C4-2B (cell line): ENCODE results near the gene RBL2.
"Not testable (repeated sequence)": the region's sequence is repeated elsewhere in the genome, so short reads cannot be mapped to it uniquely, and the experiment has no call there.

Source experiments
- H3K27ac ChIP-seq: fragments of 450-650 bp; 2 replicates; pipeline ENCODE4 v1.5.1; 2017
- ZFX ChIP-seq: fragments of 450-650 bp; IDR thresholded peaks from 2 replicates; pipeline ENCODE4 v1.6.1; 2017
- TF ChIP-seq, protein P1 (sequence below): fragments of 450-650 bp; conservative IDR thresholded peaks from 2 replicates; pipeline ENCODE4 v1.5.1; 2017; ENCODE audit warnings: mild to moderate bottlenecking

RBL2 gene, protein sequence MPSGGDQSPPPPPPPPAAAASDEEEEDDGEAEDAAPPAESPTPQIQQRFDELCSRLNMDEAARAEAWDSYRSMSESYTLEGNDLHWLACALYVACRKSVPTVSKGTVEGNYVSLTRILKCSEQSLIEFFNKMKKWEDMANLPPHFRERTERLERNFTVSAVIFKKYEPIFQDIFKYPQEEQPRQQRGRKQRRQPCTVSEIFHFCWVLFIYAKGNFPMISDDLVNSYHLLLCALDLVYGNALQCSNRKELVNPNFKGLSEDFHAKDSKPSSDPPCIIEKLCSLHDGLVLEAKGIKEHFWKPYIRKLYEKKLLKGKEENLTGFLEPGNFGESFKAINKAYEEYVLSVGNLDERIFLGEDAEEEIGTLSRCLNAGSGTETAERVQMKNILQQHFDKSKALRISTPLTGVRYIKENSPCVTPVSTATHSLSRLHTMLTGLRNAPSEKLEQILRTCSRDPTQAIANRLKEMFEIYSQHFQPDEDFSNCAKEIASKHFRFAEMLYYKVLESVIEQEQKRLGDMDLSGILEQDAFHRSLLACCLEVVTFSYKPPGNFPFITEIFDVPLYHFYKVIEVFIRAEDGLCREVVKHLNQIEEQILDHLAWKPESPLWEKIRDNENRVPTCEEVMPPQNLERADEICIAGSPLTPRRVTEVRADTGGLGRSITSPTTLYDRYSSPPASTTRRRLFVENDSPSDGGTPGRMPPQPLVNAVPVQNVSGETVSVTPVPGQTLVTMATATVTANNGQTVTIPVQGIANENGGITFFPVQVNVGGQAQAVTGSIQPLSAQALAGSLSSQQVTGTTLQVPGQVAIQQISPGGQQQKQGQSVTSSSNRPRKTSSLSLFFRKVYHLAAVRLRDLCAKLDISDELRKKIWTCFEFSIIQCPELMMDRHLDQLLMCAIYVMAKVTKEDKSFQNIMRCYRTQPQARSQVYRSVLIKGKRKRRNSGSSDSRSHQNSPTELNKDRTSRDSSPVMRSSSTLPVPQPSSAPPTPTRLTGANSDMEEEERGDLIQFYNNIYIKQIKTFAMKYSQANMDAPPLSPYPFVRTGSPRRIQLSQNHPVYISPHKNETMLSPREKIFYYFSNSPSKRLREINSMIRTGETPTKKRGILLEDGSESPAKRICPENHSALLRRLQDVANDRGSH

DNA sequence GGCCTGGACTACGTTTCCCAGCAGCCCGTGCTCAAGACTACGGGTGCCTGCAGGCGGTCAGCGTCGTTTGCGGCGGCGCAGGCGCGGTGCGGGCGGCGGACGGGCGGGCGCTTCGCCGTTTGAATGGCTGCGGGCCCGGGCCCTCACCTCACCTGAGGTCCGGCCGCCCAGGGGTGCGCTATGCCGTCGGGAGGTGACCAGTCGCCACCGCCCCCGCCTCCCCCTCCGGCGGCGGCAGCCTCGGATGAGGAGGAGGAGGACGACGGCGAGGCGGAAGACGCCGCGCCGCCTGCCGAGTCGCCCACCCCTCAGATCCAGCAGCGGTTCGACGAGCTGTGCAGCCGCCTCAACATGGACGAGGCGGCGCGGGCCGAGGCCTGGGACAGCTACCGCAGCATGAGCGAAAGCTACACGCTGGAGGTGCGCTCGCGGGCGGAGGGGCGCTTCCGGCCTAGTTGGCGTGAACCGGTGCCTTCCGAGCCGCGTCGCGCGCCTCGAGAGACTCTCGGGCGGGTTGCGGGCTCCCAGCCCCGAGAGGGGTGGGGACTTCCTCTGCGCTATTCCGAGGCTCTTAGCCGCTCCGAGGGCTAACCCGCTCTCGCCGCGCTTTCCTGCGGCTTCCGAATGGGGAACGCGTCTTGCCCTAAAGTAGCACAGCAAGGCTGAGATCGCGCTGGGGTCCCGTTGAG is at the start of gene RBL2:
Gene RBL2, plus strand, starts transcription at position 95 of the 689 bp plus-strand sequence. Its CDS starts 86 bp downstream, at position 181.
- H3K27ac ChIP-seq: peak within 1 kb of the TSS; percentile 97
- TF ChIP-seq, protein P1, sequence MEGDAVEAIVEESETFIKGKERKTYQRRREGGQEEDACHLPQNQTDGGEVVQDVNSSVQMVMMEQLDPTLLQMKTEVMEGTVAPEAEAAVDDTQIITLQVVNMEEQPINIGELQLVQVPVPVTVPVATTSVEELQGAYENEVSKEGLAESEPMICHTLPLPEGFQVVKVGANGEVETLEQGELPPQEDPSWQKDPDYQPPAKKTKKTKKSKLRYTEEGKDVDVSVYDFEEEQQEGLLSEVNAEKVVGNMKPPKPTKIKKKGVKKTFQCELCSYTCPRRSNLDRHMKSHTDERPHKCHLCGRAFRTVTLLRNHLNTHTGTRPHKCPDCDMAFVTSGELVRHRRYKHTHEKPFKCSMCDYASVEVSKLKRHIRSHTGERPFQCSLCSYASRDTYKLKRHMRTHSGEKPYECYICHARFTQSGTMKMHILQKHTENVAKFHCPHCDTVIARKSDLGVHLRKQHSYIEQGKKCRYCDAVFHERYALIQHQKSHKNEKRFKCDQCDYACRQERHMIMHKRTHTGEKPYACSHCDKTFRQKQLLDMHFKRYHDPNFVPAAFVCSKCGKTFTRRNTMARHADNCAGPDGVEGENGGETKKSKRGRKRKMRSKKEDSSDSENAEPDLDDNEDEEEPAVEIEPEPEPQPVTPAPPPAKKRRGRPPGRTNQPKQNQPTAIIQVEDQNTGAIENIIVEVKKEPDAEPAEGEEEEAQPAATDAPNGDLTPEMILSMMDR: no peak
- TF ChIP-seq ZFX: peak; percentile 89

DNA sequence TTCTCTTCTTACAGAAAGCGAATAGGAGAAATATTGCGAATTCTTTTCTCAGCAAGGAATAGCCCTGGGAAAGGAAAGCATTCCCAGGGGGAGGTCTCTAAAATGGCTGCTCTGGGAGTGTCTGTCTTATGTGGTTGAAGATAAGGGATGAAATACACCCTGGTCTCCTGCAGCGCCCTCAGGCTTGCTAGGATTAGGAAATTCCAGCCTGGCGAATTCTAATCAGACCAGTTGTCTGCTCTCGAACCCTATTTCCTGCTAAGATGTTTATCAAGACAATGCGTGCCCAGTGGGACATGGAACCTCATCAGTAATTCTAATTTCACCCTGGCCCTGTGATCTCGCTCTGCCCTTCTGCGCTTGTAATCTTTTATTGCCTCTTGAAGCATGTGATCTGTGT is 49.7 kb upstream of the RBL2 start:
- H3K27ac ChIP-seq: not testable (repeated sequence)

DNA sequence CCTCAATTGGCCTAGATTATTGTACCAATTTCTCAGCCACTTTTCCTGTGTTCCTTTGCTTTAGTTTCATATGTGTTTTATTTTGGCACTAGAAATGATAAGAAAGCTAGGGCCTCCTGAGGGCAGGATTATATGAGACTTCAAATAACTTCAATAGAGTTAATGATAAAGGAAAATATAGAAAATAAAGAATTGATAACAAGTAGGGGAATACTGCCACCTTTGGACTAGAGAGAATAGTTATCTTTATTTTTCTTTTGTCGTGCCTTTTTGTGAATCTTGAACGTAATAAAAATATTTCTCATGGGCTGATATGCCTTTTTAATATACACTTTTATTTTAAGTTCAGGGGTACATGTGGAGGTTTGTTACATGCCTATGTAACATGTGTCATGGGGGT is 29.3 kb upstream of the RBL2 start:
- no peak overlapping the region for H3K27ac ChIP-seq
- TF ChIP-seq, protein P1: peak; percentile 24
- no peak for TF ChIP-seq ZFX

DNA sequence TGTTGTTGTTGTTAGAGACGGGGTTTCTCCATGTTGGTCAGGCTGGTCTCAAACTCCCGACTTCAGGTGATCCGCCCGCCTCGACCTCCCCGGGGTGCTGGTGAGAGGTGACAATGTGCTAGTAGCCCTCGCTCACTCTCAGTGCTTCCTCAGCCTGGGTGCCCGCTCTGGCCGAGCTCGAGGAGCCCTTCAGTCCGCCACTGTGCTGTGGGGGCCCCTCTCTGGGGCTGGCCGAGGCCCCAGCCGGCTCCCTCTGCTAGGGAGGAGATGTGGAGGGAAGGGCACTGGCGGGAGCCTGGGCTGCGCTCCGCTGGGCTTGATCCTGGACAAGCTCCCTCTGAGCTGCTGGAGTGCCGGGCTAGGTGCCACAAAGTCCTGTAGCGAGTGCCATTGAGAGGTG is 21.7 kb upstream of the RBL2 start:
- TF ChIP-seq, protein P1: no peak
- TF ChIP-seq ZFX: no peak

DNA sequence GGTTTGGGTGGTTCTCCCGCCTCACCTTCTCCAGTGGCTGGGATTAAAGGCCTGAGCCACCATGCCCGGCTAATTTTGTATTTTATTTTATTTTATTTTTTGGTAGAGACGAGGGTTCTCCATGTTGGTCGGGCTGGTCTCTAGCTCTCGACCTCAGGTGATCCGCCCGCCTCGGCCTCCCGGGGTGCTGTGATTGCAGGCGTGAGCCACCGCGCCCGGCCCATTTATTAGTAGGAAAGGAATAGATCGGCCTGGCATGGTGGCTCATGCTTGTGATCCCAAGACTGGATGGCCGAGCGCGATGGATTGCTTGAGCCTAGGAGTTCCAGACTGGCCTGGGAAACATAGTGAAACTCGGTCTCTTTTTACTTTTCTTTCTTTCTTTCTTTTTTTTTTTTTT is 20.4 kb upstream of the RBL2 start:
- no peak overlapping the region for H3K27ac ChIP-seq
- no peak for TF ChIP-seq ZFX
- TF ChIP-seq, protein P1: no peak

More for the DNA sequence above, 21.7 kb upstream of the RBL2 start:
- H3K27ac ChIP-seq: no peak overlapping the region

DNA sequence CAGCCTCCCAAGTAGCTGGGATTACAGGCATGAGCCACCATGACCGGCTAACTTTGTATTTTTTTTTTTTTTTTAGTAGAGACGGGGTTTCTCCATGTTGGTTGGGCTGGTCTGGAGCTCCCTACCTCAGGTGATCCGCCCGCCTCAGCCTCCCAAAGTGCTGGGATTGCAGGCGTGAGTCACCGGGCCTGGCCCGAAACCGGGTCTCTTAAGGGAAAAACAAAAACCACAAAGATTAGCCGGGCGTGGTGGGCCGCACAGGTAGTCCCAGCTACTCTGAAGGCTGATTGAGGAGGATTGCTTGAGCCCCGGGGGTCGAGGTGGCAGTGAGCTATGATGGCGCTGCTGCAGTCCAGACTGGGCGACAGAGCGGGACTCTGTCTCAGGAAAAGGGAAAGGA is 19.9 kb upstream of the RBL2 start:
- no peak for TF ChIP-seq ZFX
- TF ChIP-seq, protein P1: no peak
- H3K27ac ChIP-seq: no peak overlapping the region

DNA sequence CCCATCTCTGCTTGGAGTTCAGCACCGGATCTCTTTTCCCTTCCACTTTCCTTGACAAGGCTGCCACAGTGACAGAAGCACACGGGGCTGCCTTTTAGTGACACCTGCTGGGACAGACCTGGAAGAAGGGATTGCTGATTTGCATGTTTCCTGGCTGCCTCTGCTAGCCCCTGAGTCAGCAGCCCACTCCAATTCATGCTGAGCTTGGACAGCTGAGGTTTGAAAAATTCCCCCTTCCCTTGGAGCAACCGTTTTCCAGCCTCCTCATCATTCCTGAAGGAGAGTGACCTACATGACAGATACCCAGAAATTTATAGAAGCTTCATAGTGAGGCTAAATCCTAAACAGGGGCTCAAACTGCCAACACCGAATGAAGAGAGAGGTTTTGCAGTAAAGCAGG is 18.8 kb upstream of the RBL2 start:
- TF ChIP-seq ZFX: no peak
- TF ChIP-seq, protein P1: peak; percentile 22
- H3K27ac ChIP-seq: no peak overlapping the region
